HepG2 (cell line): ENCODE results near the gene ZNF557. TPM values are rescaled to one million over a fixed set of nuclear protein-coding genes. Genes with fewer than 3 reads are reported as not detected.

Experiments used
- ATAC-seq: fragments of 200-7000 bp; cut with Tn5 transposase; 3 replicates; pipeline ENCODE4 v1.9.1; 2020; ENCODE audit warnings: mild to moderate bottlenecking, moderate library complexity
- BruUV-seq: library from RNA; stranded (reverse); fragments of 400-500 nt; replicated peaks from 2 replicates; lab custom pipeline; 2021; lab: Mats Ljungman, UMichigan
- CTCF ChIA-PET: fragments of 300-600 bp; formaldehyde crosslinking; extraction: SDS; loops from one replicate; lab custom pipeline; 2021; ENCODE audit warnings: low total read pairs, inconsistent platforms, low intra/inter-chr PET ratio; lab: Yijun Ruan, JAX
- POLR2A ChIA-PET: fragments of 350-600 bp; sonication (Branson Sonifier 250); formaldehyde crosslinking; loops from one replicate; lab custom pipeline; 2020; ENCODE audit warnings: antibody characterized with exemption, inconsistent platforms; lab: Yijun Ruan, JAX
- DNase-seq: peaks from one replicate; pipeline ENCODE4 v3.0.0-alpha.2; 2015; ENCODE audit warnings: low spot score
- FAIRE-seq: peaks from 3 replicates; lab custom pipeline; 2011; peaks lifted over from hg19 to GRCh38; lab: Jason Lieb, UNC
- H2AFZ ChIP-seq: one replicate; pipeline ENCODE4 v1.6.1; 2011; ENCODE audit warnings: low read length, inconsistent platforms
- H3K27ac ChIP-seq: fragments of 300-600 bp; 3 replicates; pipeline ENCODE4 v1.8.0; 2011; ENCODE audit warnings: mixed run types, mild to moderate bottlenecking, mixed read lengths, low read length, inconsistent platforms; ENCODE audit not compliant: insufficient read depth; ENCODE audit errors: extremely low read length
- H3K27me3 ChIP-seq, 2 experiments: fragments of 200-600 bp in 1 of 2; 2 replicates in 1 of 2; 3 replicates in 1 of 2; pipeline versions ENCODE4 v1.6.0 to v1.8.0; 2011; ENCODE audit warnings: low read length in 2 of 2, mild to moderate bottlenecking in 2 of 2, moderate library complexity in 2 of 2, inconsistent platforms in 1 of 2; ENCODE audit not compliant: insufficient read depth in 2 of 2, control insufficient read depth in 1 of 2
- H3K36me3 ChIP-seq, 2 experiments: fragments of 200-600 bp in 1 of 2; replicated peaks in 1 of 2; 2 replicates in 1 of 2; 3 replicates in 1 of 2; pipeline versions ENCODE4 v1.5.1 to v1.8.0; 2011; ENCODE audit warnings: low read length in 2 of 2, inconsistent platforms in 1 of 2; ENCODE audit not compliant: insufficient read depth in 2 of 2, control insufficient read depth in 1 of 2
- H3K4me1 ChIP-seq: 2 replicates; pipeline ENCODE4 v1.5.1; 2012; ENCODE audit warnings: low read length, inconsistent platforms; ENCODE audit not compliant: insufficient read depth
- H3K4me2 ChIP-seq: 2 replicates; pipeline ENCODE4 v1.6.0; 2011; ENCODE audit warnings: low read depth, low read length, inconsistent platforms
- H3K4me3 ChIP-seq, 3 experiments: fragments of 200-600 bp in 1 of 3; sonication (generic), shearing (Covaris generic) in 1 of 3; replicated peaks in 1 of 3; 2 replicates each; pipeline ENCODE4 v1.5.1; 2011 to 2016; ENCODE audit warnings: low read length in 3 of 3, inconsistent platforms in 2 of 3, low read depth in 2 of 3, mild to moderate bottlenecking in 2 of 3, control low read depth in 1 of 3, mixed read lengths in 1 of 3; ENCODE audit not compliant: insufficient read depth in 1 of 3
- H3K79me2 ChIP-seq: one replicate; pipeline ENCODE4 v1.6.1; 2011; ENCODE audit warnings: low read length, inconsistent platforms; ENCODE audit not compliant: insufficient read depth
- H3K9ac ChIP-seq: 2 replicates; pipeline ENCODE4 v1.6.0; 2011; ENCODE audit warnings: mild to moderate bottlenecking, low read depth, low read length, inconsistent platforms; ENCODE audit not compliant: insufficient read depth
- H3K9me3 ChIP-seq: 2 replicates; pipeline ENCODE4 v1.5.1; 2012; ENCODE audit warnings: mild to moderate bottlenecking, low read length
- H4K20me1 ChIP-seq: 2 replicates; pipeline ENCODE4 v1.6.0; 2011; ENCODE audit warnings: inconsistent platforms, mild to moderate bottlenecking, low read length, moderate library complexity; ENCODE audit not compliant: insufficient read depth
- FLYWCH1 ChIP-seq: sonication (generic); formaldehyde crosslinking; IDR thresholded peaks from 2 replicates; pipeline ENCODE4 v1.8.1; 2023; ENCODE audit warnings: mild to moderate bottlenecking, missing genetic modification reagents
- GRHL1 ChIP-seq: sonication (generic); formaldehyde crosslinking; conservative IDR thresholded peaks from 2 replicates; pipeline ENCODE4 v1.8.0; 2022; ENCODE audit warnings: missing genetic modification reagents
- JUN ChIP-seq: sonication (generic); formaldehyde crosslinking; IDR thresholded peaks from 2 replicates; pipeline ENCODE4 v1.4.0; 2020; ENCODE audit warnings: mild to moderate bottlenecking, missing genetic modification reagents
- NFIB ChIP-seq: sonication (generic); formaldehyde crosslinking; IDR thresholded peaks from 2 replicates; pipeline ENCODE4 v1.9.0; 2021; ENCODE audit warnings: missing genetic modification reagents, mild to moderate bottlenecking, borderline replicate concordance
- ZNF563 ChIP-seq: sonication (generic); formaldehyde crosslinking; IDR thresholded peaks from 2 replicates; pipeline ENCODE4 v1.8.0; 2022; ENCODE audit warnings: mild to moderate bottlenecking, moderate library complexity, missing genetic modification reagents
- in situ Hi-C: cut with HindIII; loops from 2 replicates; pipeline ENCODE4 v1.10.0; 2017; ENCODE audit warnings: low pct_unique_long_range_greater_than_20kb; ENCODE audit not compliant: extremely low pct_ligation_motif_present
- intact Hi-C: fragments of 100-400 bp; cut with micrococcal nuclease; formaldehyde crosslinking; loops from one replicate; pipeline ENCODE4 v1.10.0; 2022; ENCODE audit not compliant: unreplicated experiment
- polyA plus RNA-seq, 8 experiments: library from polyadenylated mRNA; depleted of rRNA in 3 of 8; stranded (reverse) in 7 of 8; unstranded in 1 of 8; fragments of >200 nt; fragmentation: Illumina TruSeq in 4 of 8; extraction: Trizol in 4 of 8; gene quantifications; 2 replicates each; pipeline versions ENCODE4 v1.2.1 to v1.2.3, GENCODE V29; 2011 to 2016; ENCODE audit warnings: low read depth in 4 of 8, missing spikeins in 1 of 8, mixed read lengths in 1 of 8; ENCODE audit not compliant: insufficient read depth in 1 of 8
- total RNA-seq, 5 experiments: library from RNA; depleted of rRNA; stranded (reverse); fragments of >200 nt; fragmentation: Illumina TruSeq; extraction: Trizol; gene quantifications; 2 replicates each; pipeline ENCODE4 v1.2.3, GENCODE V29; 2016; ENCODE audit warnings: low read depth in 1 of 5

The ZNF557 gene
- total and polyA plus RNA-seq, 2 of the 13 experiments (the other 11 are each of a cell fraction or from before 2014, with no cell fraction given) = 2.1 to 7.8 TPM

DNA sequence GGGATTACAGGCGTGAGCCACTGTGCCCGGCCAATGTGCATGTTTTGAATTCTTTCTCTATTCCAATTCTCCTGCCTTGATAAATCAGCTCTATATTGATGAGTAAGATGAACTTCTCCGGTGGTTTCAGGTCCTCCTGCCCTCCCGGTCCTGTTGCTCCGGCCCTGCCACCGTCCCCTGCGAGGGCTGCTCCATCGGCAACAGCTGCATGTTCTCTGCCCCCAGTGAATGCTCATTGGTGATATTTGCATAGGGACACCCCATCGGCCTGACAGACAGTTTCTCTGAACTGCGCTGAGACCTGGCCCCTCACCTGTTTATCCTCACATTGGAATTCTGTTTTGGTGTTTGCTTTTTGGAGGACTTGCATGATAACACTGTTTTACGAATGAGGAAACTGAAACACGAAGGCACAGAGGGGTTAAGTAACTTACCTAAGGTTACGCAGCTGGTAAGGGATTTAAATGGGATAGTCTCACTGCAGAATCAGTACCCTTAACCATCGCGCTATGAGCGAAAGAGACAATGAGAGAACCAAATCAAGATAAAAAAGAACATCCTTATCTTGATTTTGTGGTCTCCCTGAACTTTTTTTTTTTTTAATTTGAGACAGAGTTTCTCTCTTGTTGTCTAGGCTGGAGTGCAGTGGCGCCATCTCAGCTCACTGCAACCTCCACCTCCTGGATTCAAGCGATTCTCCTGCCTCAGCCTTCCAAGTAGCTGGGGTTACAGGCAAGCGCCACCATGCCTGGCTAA is 32.2 kb downstream of the ZNF557 start (continued):
- no peak for TF ChIP-seq GRHL1 (CRISPR knock-in tag)

- Histone ChIP-seq H3K27me3 (no peaks in the 10 kb centered on the region), H3K79me2 (no peaks in the 10 kb centered on the region), H3K9me3 (no peaks in the 10 kb centered on the region), H3K36me3 (no peaks in the 10 kb centered on the region), H3K4me1 (peaks cover 29% of the 10 kb centered on the region), H3K27ac (no peak overlapping the region), H2AFZ (no peak overlapping the region), H3K4me2 (no peak overlapping the region), H3K9ac (no peak overlapping the region), H3K4me3 (no peak overlapping the region), H4K20me1 (no peaks in the 10 kb centered on the region)
- ChIA-PET POLR2A (no interaction called here), CTCF (interaction anchor here (1.8 kb wide), 1 partner anchor 236 kb away, joined by 4 read pairs; no protein-coding TSS in a partner anchor)
- ATAC-seq = no peak
- BruUV-seq = no TSS peak
- FAIRE-seq = no peak
- TF ChIP-seq ZNF563 (CRISPR knock-in tag) (no peak), JUN (CRISPR knock-in tag) (no peak), FLYWCH1 (CRISPR knock-in tag) (no peak), NFIB (CRISPR knock-in tag) (no peak)
- DNase-seq = no peak
- intact Hi-C loops = no loop called here
- in situ Hi-C loops = loop anchor here (10.0 kb wide), 1 partner anchor 240 kb away; the partner anchor contains the start of gene ARHGEF18
Measured at GRCh38 chr19:7104747-7105447, 35.4 kb downstream of the ZNF557 start.
